H1 (cell line): ENCODE measurements around the gene MT1F. TPM values are rescaled to one million over a fixed set of nuclear protein-coding genes. Genes with fewer than 3 reads are reported as not detected.

Source experiments
- CTCF ChIA-PET: fragments of 300-600 bp; sonication (Branson Sonifier 250); formaldehyde crosslinking; loops from one replicate; lab custom pipeline; 2021; ENCODE audit not compliant: partially characterized antibody; lab: Charles Lee
- POLR2A ChIA-PET: fragments of 300-600 bp; sonication (Branson Sonifier 250); formaldehyde crosslinking; loops from one replicate; lab custom pipeline; 2021; ENCODE audit warnings: inconsistent platforms; ENCODE audit not compliant: partially characterized antibody; lab: Charles Lee
- DNase-seq, 2 experiments: peaks; one replicate each; pipeline versions ENCODE4 v3.0.0 to v3.0.0-alpha.2; 2010 to 2022; ENCODE audit warnings: low spot score in 2 of 2, low read depth in 1 of 2, mixed read lengths in 1 of 2
- FAIRE-seq: peaks from 2 replicates; lab custom pipeline; 2011; peaks lifted over from hg19 to GRCh38; lab: Jason Lieb, UNC
- H2AFZ ChIP-seq: 2 replicates; pipeline ENCODE4 v1.8.1; 2012; ENCODE audit warnings: low read length, inconsistent platforms
- H2AK5ac ChIP-seq: 2 replicates; pipeline ENCODE4 v1.6.1; 2013; ENCODE audit warnings: low read depth, low read length
- H2BK120ac ChIP-seq: replicated peaks from 2 replicates; pipeline ENCODE3; 2013; ENCODE audit warnings: low read depth, low read length, inconsistent platforms
- H2BK12ac ChIP-seq: 2 replicates; pipeline ENCODE4 v1.6.1; 2013; ENCODE audit warnings: low read depth, low read length
- H2BK15ac ChIP-seq: 2 replicates; pipeline ENCODE4 v1.6.1; 2013; ENCODE audit warnings: low read length
- H2BK20ac ChIP-seq: 2 replicates; pipeline ENCODE4 v1.6.1; 2013; ENCODE audit warnings: low read length
- H2BK5ac ChIP-seq: 2 replicates; pipeline ENCODE4 v1.6.1; 2013; ENCODE audit warnings: low read depth, low read length
- H3K14ac ChIP-seq: 2 replicates; pipeline ENCODE4 v1.6.1; 2013; ENCODE audit warnings: inconsistent platforms; ENCODE audit not compliant: insufficient read length
- H3K18ac ChIP-seq: 2 replicates; pipeline ENCODE4 v1.6.1; 2013; ENCODE audit warnings: low read length; ENCODE audit errors: extremely low read depth
- H3K23ac ChIP-seq: 2 replicates; pipeline ENCODE4 v1.6.1; 2013; ENCODE audit warnings: inconsistent platforms; ENCODE audit not compliant: insufficient read length
- H3K23me2 ChIP-seq: 2 replicates; pipeline ENCODE4 v1.6.1; 2013; ENCODE audit warnings: low read depth, low read length
- H3K27ac ChIP-seq: 2 replicates; pipeline ENCODE4 v1.6.1; 2011; ENCODE audit warnings: low read depth, low read length, inconsistent platforms
- H3K27me3 ChIP-seq, 4 experiments: replicated peaks in 1 of 4; 1 replicate in 1 of 4; 2 replicates in 3 of 4; pipeline versions ENCODE4 v1.6.1 to v1.8.1; 2011 to 2013; ENCODE audit warnings: low read length in 3 of 4, mild to moderate bottlenecking in 3 of 4, inconsistent platforms in 2 of 4, mixed read lengths in 2 of 4, moderate library complexity in 1 of 4; ENCODE audit not compliant: control insufficient read depth in 3 of 4, insufficient read depth in 3 of 4; ENCODE audit errors: extremely low read depth in 1 of 4
- H3K36me3 ChIP-seq, 4 experiments: 2 replicates each; pipeline versions ENCODE4 v1.6.1 to v1.8.1; 2011 to 2013; ENCODE audit warnings: mild to moderate bottlenecking in 4 of 4, low read length in 3 of 4, moderate library complexity in 2 of 4, control low read depth in 1 of 4, inconsistent platforms in 1 of 4; ENCODE audit not compliant: insufficient read depth in 4 of 4, control insufficient read depth in 2 of 4
- H3K4ac ChIP-seq: replicated peaks from 2 replicates; pipeline ENCODE3; 2013; ENCODE audit warnings: low read length, low read depth, mixed read lengths, inconsistent platforms; ENCODE audit not compliant: insufficient read length
- H3K4me1 ChIP-seq, 4 experiments: replicated peaks in 1 of 4; 1 replicate in 1 of 4; 2 replicates in 3 of 4; pipeline versions ENCODE4 v1.6.1 to v1.8.1; 2011 to 2013; ENCODE audit warnings: low read length in 3 of 4, inconsistent platforms in 2 of 4, mixed read lengths in 1 of 4; ENCODE audit not compliant: insufficient read depth in 4 of 4, control insufficient read depth in 3 of 4
- H3K4me2 ChIP-seq, 2 experiments: 2 replicates each; pipeline versions ENCODE4 v1.6.1 to v1.8.1; 2011 to 2013; ENCODE audit warnings: low read depth in 2 of 2, low read length in 2 of 2, control low read depth in 1 of 2, inconsistent platforms in 1 of 2, mild to moderate bottlenecking in 1 of 2; ENCODE audit not compliant: insufficient read depth in 1 of 2
- H3K4me3 ChIP-seq, 4 experiments: fragments of 200-600, 300-600 bp in 1 of 4; sonication (generic), shearing (Covaris generic), sonication (Bioruptor Twin) in 1 of 4; 2 replicates each; pipeline versions ENCODE4 v1.5.1 to v1.8.1; 2011 to 2016; ENCODE audit warnings: low read length in 4 of 4, low read depth in 3 of 4, control low read depth in 2 of 4, inconsistent platforms in 2 of 4, mild to moderate bottlenecking in 2 of 4, mixed read lengths in 1 of 4, moderate library complexity in 1 of 4; ENCODE audit not compliant: insufficient read depth in 2 of 4; ENCODE audit errors: extremely low read depth in 1 of 4
- H3K56ac ChIP-seq: replicated peaks from 2 replicates; pipeline ENCODE3; 2013; ENCODE audit warnings: low read depth, mild to moderate bottlenecking, mixed read lengths, low read length, inconsistent platforms; ENCODE audit not compliant: insufficient read length
- H3K79me1 ChIP-seq: 2 replicates; pipeline ENCODE4 v1.6.1; 2013; ENCODE audit warnings: low read depth, low read length, control low read depth
- H3K79me2 ChIP-seq, 2 experiments: 2 replicates each; pipeline versions ENCODE4 v1.6.1 to v1.8.1; 2012 to 2013; ENCODE audit warnings: low read length in 2 of 2, mild to moderate bottlenecking in 2 of 2, inconsistent platforms in 1 of 2; ENCODE audit not compliant: insufficient read depth in 2 of 2, control insufficient read depth in 1 of 2
- H3K9ac ChIP-seq, 4 experiments: replicated peaks in 1 of 4; 1 replicate in 1 of 4; 2 replicates in 3 of 4; pipeline versions ENCODE4 v1.6.1 to v1.8.1; 2011 to 2013; ENCODE audit warnings: low read depth in 3 of 4, low read length in 3 of 4, control low read depth in 2 of 4, mild to moderate bottlenecking in 2 of 4, moderate library complexity in 2 of 4, inconsistent platforms in 1 of 4; ENCODE audit errors: extremely low read depth in 1 of 4
- H3K9me3 ChIP-seq, 2 experiments: 2 replicates each; pipeline versions ENCODE4 v1.6.1 to v1.8.1; 2012 to 2013; ENCODE audit warnings: mild to moderate bottlenecking in 2 of 2, moderate library complexity in 2 of 2, control low read depth in 1 of 2, inconsistent platforms in 1 of 2, low read depth in 1 of 2, low read length in 1 of 2, mixed read lengths in 1 of 2; ENCODE audit not compliant: insufficient read depth in 2 of 2
- H4K20me1 ChIP-seq, 2 experiments: replicated peaks in 1 of 2; 2 replicates each; pipeline versions ENCODE3 to v1.8.1; 2011 to 2013; ENCODE audit warnings: inconsistent platforms in 2 of 2, low read length in 2 of 2, mild to moderate bottlenecking in 1 of 2; ENCODE audit not compliant: insufficient read depth in 2 of 2, control insufficient read depth in 1 of 2
- H4K5ac ChIP-seq: 2 replicates; pipeline ENCODE4 v1.6.1; 2013; ENCODE audit warnings: low read length, low read depth, mixed read lengths, inconsistent platforms; ENCODE audit not compliant: insufficient read length
- H4K8ac ChIP-seq: 2 replicates; pipeline ENCODE4 v1.8.0; 2013; ENCODE audit warnings: mild to moderate bottlenecking, moderate library complexity, low read length, inconsistent platforms; ENCODE audit not compliant: insufficient read depth; ENCODE audit errors: extremely low read depth
- H4K91ac ChIP-seq: replicated peaks from 2 replicates; pipeline ENCODE3; 2013; ENCODE audit warnings: low read length, mixed read lengths, inconsistent platforms; ENCODE audit not compliant: insufficient read length
- E2F6 ChIP-seq: IDR thresholded peaks from 2 replicates; pipeline ENCODE4 v1.6.1; 2012; ENCODE audit warnings: inconsistent platforms
- JUN ChIP-seq: IDR thresholded peaks from 2 replicates; pipeline ENCODE4 v1.6.1; 2011; ENCODE audit warnings: low read depth, mild to moderate bottlenecking, improper control_type of control experiment, low read length
- MAX ChIP-seq: IDR thresholded peaks from 2 replicates; pipeline ENCODE4 v1.6.1; 2012; ENCODE audit warnings: inconsistent platforms
- POU5F1 ChIP-seq: IDR thresholded peaks from 2 replicates; pipeline ENCODE4 v1.6.1; 2011; ENCODE audit warnings: low read depth, mild to moderate bottlenecking, low read length, moderate library complexity
- RFX5 ChIP-seq: IDR thresholded peaks from 2 replicates; pipeline ENCODE4 v1.6.1; 2011; ENCODE audit warnings: low read depth, low read length, improper control_type of control experiment, borderline replicate concordance
- SRF ChIP-seq: IDR thresholded peaks from 2 replicates; pipeline ENCODE4 v1.6.1; 2011; ENCODE audit warnings: mild to moderate bottlenecking, low read depth, low read length, moderate library complexity
- WGBS, 2 experiments: shearing (Covaris generic) in 1 of 2; methylation state at CpG; one replicate each; pipeline versions ENCODE4 v1.1.6 to v1.1.7; 2013 to 2015; ENCODE audit warnings: low lambda C conversion rate in 2 of 2, mixed read lengths in 2 of 2, inconsistent platforms in 1 of 2, low coverage in 1 of 2, missing lambda C conversion rate in 1 of 2; ENCODE audit not compliant: insufficient replicate concordance in 2 of 2, insufficient coverage in 1 of 2, insufficient read length in 1 of 2; ENCODE audit errors: extremely low coverage in 1 of 2, missing lambda C conversion rate in 1 of 2; 5-methylcytosine and 5-hydroxymethylcytosine counted together
- polyA plus RNA-seq, 7 experiments: library from polyadenylated mRNA; depleted of rRNA in 3 of 7; stranded (reverse) in 5 of 7; unstranded in 2 of 7; fragments of >200 nt in 5 of 7; fragments of 200-250 nt in 2 of 7; gene quantifications; 1 replicate in 5 of 7; 2 replicates in 1 of 7; 4 replicates in 1 of 7; pipeline versions ENCODE4 v1.2.1 to v1.2.3, GENCODE V29; 2011 to 2013; ENCODE audit warnings: missing spikeins in 2 of 7, mixed read lengths in 2 of 7
- total RNA-seq: library from RNA; stranded (reverse); fragmentation: NEBNext Ultra II Directional; extraction: Animal tissue kit (Norgen Biotek cat#: 25700); gene quantifications from 2 replicates; pipeline ENCODE4 v1.2.1, GENCODE V29; 2021
- TF ChIP-seq, protein P1 (sequence below): IDR thresholded peaks from 2 replicates; pipeline ENCODE4 v1.6.1; 2011; ENCODE audit warnings: low read length, improper control_type of control experiment

Gene MT1F
- total and polyA plus RNA-seq, 2 of the 8 experiments (the other 6 are each of a cell fraction or from before 2014, with no cell fraction given): 5.9 to 20.8 TPM

DNA sequence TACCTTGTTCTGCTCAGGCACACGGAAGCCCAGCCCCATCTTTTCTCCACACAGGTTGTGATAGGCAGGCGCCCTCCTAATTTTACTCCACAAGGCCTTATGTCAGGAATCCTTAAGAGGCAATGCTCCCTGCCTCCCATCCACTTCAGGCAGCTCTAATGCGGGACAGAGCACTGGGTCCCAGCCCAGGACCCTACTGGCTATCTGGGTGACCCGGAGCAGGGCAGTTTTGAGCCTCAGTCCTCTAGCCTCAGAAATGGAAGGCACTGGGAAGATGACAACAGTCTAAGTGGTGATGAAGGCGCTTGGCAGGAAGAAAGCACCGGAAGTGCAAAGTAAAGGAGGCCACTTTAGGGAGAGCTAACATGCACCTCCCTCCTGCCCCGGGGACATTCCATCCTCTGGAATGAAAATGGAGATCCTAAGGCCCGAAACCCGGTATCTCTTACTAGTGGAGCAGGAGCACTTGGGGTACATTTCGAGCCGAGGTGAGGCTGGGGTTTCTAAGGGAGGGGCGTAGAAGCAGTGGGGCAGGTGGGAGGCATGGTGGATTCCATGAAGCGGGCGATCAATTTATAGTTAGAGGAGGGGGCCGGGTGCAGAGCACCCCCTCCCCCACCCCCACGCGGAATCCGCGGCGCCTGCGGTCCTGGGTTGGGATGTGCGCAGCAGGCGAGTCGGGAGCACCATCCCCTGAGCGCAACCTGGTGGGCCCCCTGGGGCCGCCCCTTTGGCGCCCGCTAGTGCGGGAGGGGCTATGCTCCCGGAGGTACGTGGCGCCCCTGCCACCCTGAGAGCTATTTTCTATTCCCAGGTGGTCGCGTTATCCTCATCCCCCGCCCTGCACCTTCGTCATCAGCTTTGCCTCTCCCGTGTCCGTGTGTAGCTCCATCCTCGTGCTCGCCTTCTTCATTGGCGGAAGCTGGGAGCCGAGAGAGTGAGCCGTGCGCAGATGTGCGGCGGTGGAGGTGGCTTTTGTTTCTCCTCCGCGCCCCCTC lies 4.9 kb downstream of the MT1F start:
- Histone ChIP-seq H4K91ac (no peak overlapping the region), H3K36me3 (no peaks in the 10 kb centered on the region), H2BK15ac (no peak overlapping the region), H2BK20ac (no peak overlapping the region; the same call in 1 of the 2 replicates), H4K5ac (no peak overlapping the region), H2AFZ (no peak overlapping the region), H2BK5ac (no peak overlapping the region), H3K4ac (no peak overlapping the region), H3K4me2 (peak overlapping the region; percentile 61 to 93), H3K79me1 (no peaks in the 10 kb centered on the region), H3K9me3 (no peaks in the 10 kb centered on the region), H3K23ac (no peak overlapping the region), H3K27ac (no peak overlapping the region), H3K4me1 (peaks cover 0 to 13% (median 5%) of the 10 kb centered on the region in 4 experiments; a peak in 5 of 7 replicates), H3K79me2 (no peaks in the 10 kb centered on the region), H2AK5ac (no peak overlapping the region), H2BK120ac (no peak overlapping the region), H3K14ac (no peak overlapping the region), H3K18ac (0 out of 2 replicates have a peak overlapping the region, but pooled peaks have one; percentile 25), H3K23me2 (peaks cover 10% of the 10 kb centered on the region; the same call in 1 of the 2 replicates), H2BK12ac (no peak overlapping the region; the same call in 1 of the 2 replicates), H3K9ac (no peak overlapping the region), H3K27me3 (peaks cover 81 to 100% (median 97%) of the 10 kb centered on the region in 4 experiments), H4K20me1 (peaks cover 2 to 6% of the 10 kb centered on the region in 2 experiments), H3K4me3 (peak overlapping the region; percentile 6 to 61 (median 36)), H3K56ac (no peak overlapping the region), H4K8ac (peak overlapping the region; percentile 15; the same call in 1 of the 2 replicates)
- ChIA-PET POLR2A (interaction anchor here (0.7 to 13.9 kb wide), 8 partner anchors 7 to 58 kb away, joined by 3 to 205 read pairs (median 4); partner anchors contain the start of genes MT1B, MT1E, MT1H and MT1X), CTCF (interaction anchor here (0.7 to 2.8 kb wide), 7 partner anchors 9 to 59 kb away, joined by 3 to 9 read pairs (median 4); partner anchors contain the start of gene MT2A)
- WGBS, 2 experiments: 12% methylated on average over 30 of the region's 48 CpGs; no CpG with 5 or more reads in 1 of the 2 experiments
- DNase-seq (no peak), FAIRE-seq (no peak)
- 0 out of 2 replicates have a peak, but pooled peaks have one; percentile 11 for TF ChIP-seq E2F6
- no peak for TF ChIP-seq JUN
- TF ChIP-seq, protein P1, sequence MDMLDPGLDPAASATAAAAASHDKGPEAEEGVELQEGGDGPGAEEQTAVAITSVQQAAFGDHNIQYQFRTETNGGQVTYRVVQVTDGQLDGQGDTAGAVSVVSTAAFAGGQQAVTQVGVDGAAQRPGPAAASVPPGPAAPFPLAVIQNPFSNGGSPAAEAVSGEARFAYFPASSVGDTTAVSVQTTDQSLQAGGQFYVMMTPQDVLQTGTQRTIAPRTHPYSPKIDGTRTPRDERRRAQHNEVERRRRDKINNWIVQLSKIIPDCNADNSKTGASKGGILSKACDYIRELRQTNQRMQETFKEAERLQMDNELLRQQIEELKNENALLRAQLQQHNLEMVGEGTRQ: no peak
- TF ChIP-seq SRF: no peak
- no peak for TF ChIP-seq RFX5
- peak; percentile 67 for TF ChIP-seq MAX
- TF ChIP-seq POU5F1: no peak
